Stimulated activated CD4-positive, alpha-beta T cell treated with anti-CD3 and anti-CD28 coated beads, Interleukin-1b, Interleukin-23, amount 100 ng/mL, for 4 hours (primary cell): ENCODE data around the gene AFF4.

Source experiments
- DNase-seq, 2 donors: peaks; one replicate each; pipeline ENCODE4 v3.0.0-alpha.2; 2020; ENCODE audit warnings: low read depth in 2 of 2

Gene AFF4

DNA sequence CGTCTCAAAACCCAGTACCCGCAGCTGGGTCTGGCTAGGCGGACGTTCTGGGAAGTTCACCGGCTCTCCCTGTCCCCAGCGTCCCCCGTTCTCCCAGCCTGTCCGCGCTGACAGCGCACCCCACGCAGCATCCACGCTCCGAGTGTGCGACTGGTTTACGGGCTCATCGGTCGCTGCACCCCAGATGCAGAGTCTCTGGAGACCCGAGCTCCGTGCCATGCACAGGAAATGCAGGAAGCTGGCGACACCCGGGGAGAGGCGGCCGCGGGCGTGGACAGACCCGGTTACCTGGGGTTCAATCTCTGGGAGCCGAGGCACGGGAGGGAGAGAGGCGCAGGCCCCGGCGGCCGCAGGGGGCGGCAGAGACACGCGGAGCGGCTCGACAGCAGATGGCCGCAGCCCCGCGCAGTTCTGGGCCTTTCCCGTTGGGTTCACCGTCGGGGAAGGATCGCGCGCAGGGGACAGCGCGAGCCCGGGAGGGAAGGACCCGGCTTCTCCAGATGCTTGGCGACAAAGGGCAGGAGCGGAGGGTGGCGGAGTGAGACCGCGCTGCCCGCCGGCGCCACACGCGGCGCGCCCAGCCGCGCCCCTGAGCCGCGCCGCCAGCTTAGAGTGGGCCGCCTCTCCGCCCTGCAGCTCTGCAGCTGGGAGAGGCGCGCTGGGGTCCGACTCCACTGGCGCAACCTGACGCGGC, 133.5 kb downstream of the AFF4 start:
- DNase-seq: peak; percentile 60 to 70

DNA sequence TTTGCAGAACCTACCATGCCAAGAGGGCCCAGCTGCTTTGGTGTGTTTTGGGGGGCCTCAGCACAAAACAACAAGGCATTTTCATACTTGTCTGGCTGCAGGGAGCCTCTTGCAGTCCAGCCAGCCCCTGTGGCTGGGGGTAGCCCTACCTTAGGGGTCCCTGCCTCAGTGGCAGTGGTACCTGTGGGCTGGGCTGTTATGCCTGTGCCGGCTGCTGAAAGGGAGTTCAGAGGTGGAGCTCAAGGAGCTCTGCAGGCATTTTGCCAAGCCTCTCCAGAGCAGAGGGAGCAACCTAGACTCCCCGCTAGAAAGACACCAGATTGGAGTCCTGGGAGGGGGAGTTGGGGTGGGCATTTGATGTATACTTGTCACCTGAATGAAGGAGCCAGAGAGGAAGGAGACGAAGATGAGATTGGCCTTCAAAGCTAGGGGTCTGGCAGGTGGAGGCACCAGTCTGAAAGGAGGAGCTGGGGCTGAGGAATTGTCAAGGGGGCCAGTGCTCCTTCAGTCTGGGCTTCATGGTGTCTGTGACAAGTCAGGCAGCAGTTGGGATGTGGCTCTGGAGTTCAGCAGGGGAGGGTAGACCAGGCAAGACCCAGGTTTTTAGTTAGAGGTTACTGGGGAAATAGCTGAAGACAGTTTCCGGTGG, 134.5 kb downstream of the AFF4 start:
- DNase-seq: no peak

DNA sequence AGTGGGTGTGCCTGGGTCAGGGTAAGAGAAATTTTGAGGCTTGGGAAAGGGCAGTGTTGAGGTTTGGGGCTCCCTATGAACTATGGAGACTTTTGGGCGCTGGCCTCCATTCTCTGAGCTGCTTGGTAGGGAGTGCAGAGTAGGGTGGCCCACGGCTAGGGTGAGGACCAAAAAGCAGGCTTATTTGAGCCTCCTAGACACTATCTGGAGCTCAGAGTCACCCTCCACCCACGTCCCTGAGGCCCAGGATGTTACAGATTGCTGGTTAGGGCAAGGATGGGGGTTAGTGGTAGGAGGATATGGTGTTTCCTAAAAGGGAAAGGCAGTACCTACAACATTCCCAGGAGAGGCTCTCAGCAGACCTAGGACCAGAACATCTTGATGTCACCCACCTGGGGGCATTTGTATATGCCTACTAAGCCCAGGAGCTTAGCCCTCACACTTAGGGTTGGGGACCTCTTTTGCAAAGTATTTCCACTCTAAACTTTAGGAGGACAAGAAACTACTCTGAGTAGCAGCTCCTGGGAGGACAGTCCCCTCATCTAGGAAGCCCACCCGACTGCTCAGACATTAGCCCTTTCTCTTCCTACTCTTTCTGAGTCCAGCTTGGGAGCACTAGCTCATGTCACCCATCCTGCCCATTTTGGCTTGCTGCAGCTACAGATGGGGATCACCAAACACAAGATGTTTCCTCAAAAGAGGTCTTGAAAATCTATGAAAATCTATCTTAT, 135.3 kb downstream of the AFF4 start:
- no peak for DNase-seq

DNA sequence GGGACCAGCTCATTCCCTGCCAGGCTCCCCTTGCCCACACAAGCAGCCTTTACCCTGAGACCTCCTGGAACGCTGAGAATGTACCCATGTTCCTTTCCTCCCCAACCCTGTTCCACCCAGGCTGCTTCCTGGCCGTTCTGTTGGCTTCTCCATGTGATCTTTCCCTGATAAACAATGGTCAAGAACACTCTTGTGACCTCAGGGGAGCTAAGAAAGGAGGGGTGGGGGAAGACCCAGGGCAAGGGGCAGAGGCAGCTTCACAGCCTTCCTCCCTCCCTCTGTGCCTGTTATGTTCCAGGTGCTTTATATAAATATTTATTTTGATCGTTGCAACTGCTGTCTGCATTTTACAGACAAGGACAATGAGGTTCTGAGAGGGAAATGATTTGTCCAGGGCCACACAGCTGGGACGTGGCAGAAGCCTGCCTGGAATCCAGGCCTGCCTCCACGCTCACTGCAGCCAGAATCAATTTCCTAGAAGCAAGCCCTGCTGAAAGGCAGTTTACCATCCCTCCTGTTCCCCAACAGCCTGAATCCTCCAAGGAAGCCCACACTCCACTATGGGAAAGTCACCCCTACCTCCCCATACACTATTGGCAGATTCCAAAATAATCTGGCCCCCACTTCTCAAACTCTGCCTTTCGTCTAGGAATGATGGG, 136.9 kb downstream of the AFF4 start:
- DNase-seq: no peak

DNA sequence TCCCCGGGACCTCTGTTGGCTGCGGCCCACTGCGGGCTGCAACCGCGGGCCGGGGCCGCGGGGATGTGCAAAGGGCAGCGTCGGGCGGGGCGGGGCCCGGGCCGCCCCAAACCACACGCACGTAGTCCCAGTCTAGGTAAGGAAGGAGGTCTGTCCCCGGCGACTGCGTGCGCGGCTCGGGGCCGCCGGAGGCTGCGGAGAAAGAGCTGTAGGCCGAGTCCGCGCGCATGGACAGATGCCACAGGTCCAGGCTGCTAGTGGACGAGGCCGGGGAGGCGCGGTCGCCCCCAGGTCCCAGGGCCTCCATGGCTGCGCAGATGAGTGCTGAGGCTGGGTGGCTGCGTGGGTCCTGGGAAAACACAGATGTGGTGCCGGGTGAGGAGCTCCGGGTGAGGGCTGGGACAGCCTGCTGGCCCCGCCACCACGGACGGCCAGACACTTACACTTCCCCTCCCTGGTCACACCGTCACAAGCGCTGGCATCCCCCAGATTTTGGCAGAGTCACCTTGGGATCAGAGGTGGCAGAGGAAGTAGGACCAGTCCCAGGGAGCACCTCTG, 137.5 kb downstream of the AFF4 start:
- DNase-seq: no peak
